HAP-1 (cell line): Measurements from ENCODE around the gene CYP4F2.
"Not testable (repeated sequence)": the region's sequence is repeated elsewhere in the genome, so short reads cannot be mapped to it uniquely, and the experiment has no call there.

ENCODE experiments used
- DNase-seq, 2 experiments: peaks; one replicate each; pipeline ENCODE4 v3.0.0-alpha.2; 2016 to 2020; ENCODE audit warnings: low spot score in 2 of 2
- H3K27me3 ChIP-seq: fragments of 250-450 bp; sonication (Bioruptor Pico); 2 replicates; pipeline ENCODE4 v1.5.1; 2020; ENCODE audit warnings: low read depth, mild to moderate bottlenecking, moderate library complexity
- H3K36me3 ChIP-seq: fragments of 250-450 bp; sonication (Bioruptor Pico); replicated peaks from 2 replicates; pipeline ENCODE4 v1.5.1; 2020; ENCODE audit warnings: mild to moderate bottlenecking
- H3K4me1 ChIP-seq: fragments of 250-450 bp; sonication (Bioruptor Pico); 2 replicates; pipeline ENCODE4 v1.5.1; 2020; ENCODE audit warnings: mild to moderate bottlenecking
- H3K4me3 ChIP-seq: fragments of 250-450 bp; sonication (Bioruptor Pico); 2 replicates; pipeline ENCODE4 v1.5.1; 2020; ENCODE audit warnings: mild to moderate bottlenecking, moderate library complexity
- H3K9me3 ChIP-seq: fragments of 250-450 bp; sonication (Bioruptor Pico); 2 replicates; pipeline ENCODE4 v1.5.1; 2020; ENCODE audit warnings: mild to moderate bottlenecking, moderate library complexity
- in situ Hi-C: fragments of 300-500 bp; cut with MboI; formaldehyde crosslinking; loops from 3 replicates; pipeline ENCODE4 v1.14.3; 2020; ENCODE audit warnings: low sequenced_read_pairs, inconsistent platforms, mixed read lengths

CYP4F2 gene, protein sequence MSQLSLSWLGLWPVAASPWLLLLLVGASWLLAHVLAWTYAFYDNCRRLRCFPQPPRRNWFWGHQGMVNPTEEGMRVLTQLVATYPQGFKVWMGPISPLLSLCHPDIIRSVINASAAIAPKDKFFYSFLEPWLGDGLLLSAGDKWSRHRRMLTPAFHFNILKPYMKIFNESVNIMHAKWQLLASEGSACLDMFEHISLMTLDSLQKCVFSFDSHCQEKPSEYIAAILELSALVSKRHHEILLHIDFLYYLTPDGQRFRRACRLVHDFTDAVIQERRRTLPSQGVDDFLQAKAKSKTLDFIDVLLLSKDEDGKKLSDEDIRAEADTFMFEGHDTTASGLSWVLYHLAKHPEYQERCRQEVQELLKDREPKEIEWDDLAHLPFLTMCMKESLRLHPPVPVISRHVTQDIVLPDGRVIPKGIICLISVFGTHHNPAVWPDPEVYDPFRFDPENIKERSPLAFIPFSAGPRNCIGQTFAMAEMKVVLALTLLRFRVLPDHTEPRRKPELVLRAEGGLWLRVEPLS

DNA sequence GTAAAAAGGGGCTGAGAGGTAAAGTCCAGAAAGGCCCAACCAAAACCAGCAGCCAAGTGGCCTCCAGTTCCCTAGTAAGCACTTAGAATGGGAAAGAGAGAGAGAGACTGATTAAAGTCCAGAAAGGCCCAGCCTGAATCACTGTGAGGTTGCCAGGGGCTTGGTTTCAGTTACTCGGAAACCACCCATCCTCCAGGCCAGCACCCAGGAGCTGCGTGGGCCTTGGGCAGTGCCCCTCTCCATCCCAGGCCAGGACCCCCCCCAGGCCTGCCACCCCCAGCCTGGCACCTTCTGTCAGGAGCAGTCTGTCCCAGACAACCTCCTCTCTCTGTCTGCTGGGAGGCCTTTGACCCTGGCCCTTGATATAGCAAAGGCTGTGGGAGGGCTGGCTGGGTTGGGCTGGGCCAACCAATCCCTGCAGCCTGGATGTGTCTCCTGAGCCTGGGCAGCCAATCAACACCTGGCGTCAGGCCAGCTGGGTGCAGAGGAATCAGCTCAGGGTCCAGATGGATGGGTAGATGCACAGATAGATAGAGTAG lies at the start of gene CYP4F2:
Gene CYP4F2 (minus strand): TSS at position 337 of the 539 bp plus-strand sequence. CDS start 463 bp downstream, outside the sequence.
- H3K9me3 ChIP-seq, result no peaks in the 10 kb centered on the region

DNA sequence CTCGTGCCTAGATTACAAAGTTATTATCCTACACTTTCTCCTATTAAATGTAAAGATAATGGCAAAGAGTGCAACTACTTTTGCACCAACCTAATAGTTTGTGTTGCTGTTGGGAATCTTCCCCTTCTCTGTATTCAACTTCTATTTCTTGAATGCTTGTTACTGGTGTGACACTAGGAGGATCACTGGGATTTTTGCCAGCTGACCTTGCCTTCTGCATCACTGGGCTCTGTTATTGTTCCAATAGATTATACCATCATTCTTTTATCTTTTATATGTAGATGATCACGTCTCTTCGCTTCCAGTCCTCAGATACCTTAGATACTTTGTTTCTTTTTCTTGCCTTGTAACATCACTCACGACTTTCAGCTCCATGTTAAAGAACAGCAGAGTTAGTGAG lies 47.4 kb upstream of the CYP4F2 start:
- H3K27me3 ChIP-seq, result no peaks in the 10 kb centered on the region
- H3K4me1 ChIP-seq, result no peaks in the 10 kb centered on the region
- no peaks in the 10 kb centered on the region for H3K36me3 ChIP-seq
- H3K9me3 ChIP-seq, result no peaks in the 10 kb centered on the region; the same call in 1 of the 2 replicates
- in situ Hi-C loops, result no loop called here
- no peak for DNase-seq
- no peak overlapping the region for H3K4me3 ChIP-seq

More for the DNA sequence above, at the start of gene CYP4F2:
- in situ Hi-C loops, result no loop called here
- H3K4me3 ChIP-seq, result no peak within 1 kb of the TSS
- no peak for DNase-seq
- no peaks in the 10 kb centered on the region for H3K27me3 ChIP-seq
- H3K4me1 ChIP-seq, result no peaks in the 10 kb centered on the region
- H3K36me3 ChIP-seq, result no peaks in the 10 kb centered on the region

- DNase-seq, result no peak
- in situ Hi-C loops, result no loop called here
- no peaks in the 10 kb centered on the region for H3K27me3 ChIP-seq
- no peaks in the 10 kb centered on the region for H3K4me1 ChIP-seq
- no peaks in the 10 kb centered on the region; the same call in 1 of the 2 replicates for H3K9me3 ChIP-seq
- H3K36me3 ChIP-seq, result no peaks in the 10 kb centered on the region
- H3K4me3 ChIP-seq, result no peak overlapping the region
These were observed 46.5 kb upstream of the CYP4F2 start for GRCh38 chr19:15944401-15944800.

DNA sequence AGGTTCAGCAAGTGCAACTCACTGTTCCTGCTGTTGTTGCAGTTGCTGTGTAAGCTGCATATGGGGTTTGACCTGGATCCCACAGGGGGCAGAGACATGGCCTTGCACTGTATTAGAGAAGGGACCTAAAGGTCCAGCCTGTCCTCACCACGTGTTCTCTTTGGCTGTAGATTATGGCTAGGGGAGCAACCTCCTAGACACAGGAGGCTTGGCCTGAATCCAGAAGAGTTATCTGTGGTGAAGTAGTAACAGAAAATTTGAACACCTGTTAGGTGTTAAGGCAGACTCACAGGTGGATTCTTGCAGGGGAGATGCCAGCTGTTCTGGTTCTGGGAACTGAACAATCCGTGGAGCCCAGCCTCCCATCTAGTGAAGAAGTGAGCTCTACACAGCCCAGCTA lies 39.9 kb upstream of the CYP4F2 start:
- Histone ChIP-seq H3K4me1 (no peaks in the 10 kb centered on the region), H3K27me3 (no peaks in the 10 kb centered on the region), H3K9me3 (no peaks in the 10 kb centered on the region), H3K4me3 (no peak overlapping the region), H3K36me3 (no peaks in the 10 kb centered on the region)
- no peak for DNase-seq
- in situ Hi-C loops, result no loop called here

DNA sequence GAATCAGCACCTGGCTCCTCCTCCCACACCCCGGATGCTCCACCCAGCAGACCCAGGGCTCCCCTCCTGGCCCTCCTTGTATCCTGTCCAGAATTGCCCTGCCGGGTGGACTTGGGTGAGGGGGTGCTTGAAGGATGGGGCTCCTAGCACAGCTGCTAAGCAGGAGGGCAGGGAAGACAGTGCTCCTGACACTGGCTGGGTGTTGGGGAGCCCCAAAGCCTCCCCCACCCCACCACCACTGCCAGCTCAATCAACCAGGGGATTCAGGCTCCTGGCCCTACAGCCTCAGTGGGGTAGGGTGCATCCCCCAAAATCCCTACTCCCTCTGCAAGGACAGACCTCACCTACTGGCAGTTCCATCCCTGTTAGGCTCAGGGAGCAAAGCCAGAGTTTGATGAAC lies 39.1 kb upstream of the CYP4F2 start:
- no peaks in the 10 kb centered on the region for H3K36me3 ChIP-seq
- H3K27me3 ChIP-seq, result no peaks in the 10 kb centered on the region
- in situ Hi-C loops, result no loop called here
- H3K9me3 ChIP-seq, result no peaks in the 10 kb centered on the region
- no peak for DNase-seq
- no peaks in the 10 kb centered on the region for H3K4me1 ChIP-seq
- H3K4me3 ChIP-seq, result no peak overlapping the region

DNA sequence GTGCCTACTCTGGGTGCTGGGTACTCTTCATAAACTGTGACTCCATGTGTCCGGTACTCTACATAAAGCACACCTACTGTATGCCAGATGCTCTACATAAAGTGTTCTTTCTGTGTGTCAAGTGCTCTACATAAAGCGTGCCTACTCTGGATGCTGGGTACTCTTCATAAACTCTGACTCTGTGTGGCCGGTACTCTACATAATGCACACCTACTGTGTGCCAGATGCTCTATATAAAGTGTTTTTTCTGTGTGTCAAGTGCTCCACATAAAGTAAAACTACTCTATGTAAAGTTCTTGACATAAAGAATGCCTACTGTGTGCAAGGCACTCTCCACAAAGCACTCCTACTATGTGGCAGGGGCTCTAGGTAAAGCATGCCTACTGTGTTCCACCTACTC lies 38.3 kb upstream of the CYP4F2 start:
- no peak for DNase-seq
- in situ Hi-C loops, result no loop called here
- H3K27me3 ChIP-seq, result no peaks in the 10 kb centered on the region
- H3K4me1 ChIP-seq, result no peaks in the 10 kb centered on the region
- H3K36me3 ChIP-seq, result no peaks in the 10 kb centered on the region
- H3K4me3 ChIP-seq, result no peak overlapping the region
- no peaks in the 10 kb centered on the region for H3K9me3 ChIP-seq

- no peak for DNase-seq
- in situ Hi-C loops, result no loop called here
- no peaks in the 10 kb centered on the region for H3K4me1 ChIP-seq
- no peak overlapping the region for H3K4me3 ChIP-seq
- H3K27me3 ChIP-seq, result no peaks in the 10 kb centered on the region
- H3K9me3 ChIP-seq, result no peaks in the 10 kb centered on the region
- no peaks in the 10 kb centered on the region for H3K36me3 ChIP-seq
These were observed 37.4 kb upstream of the CYP4F2 start for GRCh38 chr19:15935167-15935702.

DNA sequence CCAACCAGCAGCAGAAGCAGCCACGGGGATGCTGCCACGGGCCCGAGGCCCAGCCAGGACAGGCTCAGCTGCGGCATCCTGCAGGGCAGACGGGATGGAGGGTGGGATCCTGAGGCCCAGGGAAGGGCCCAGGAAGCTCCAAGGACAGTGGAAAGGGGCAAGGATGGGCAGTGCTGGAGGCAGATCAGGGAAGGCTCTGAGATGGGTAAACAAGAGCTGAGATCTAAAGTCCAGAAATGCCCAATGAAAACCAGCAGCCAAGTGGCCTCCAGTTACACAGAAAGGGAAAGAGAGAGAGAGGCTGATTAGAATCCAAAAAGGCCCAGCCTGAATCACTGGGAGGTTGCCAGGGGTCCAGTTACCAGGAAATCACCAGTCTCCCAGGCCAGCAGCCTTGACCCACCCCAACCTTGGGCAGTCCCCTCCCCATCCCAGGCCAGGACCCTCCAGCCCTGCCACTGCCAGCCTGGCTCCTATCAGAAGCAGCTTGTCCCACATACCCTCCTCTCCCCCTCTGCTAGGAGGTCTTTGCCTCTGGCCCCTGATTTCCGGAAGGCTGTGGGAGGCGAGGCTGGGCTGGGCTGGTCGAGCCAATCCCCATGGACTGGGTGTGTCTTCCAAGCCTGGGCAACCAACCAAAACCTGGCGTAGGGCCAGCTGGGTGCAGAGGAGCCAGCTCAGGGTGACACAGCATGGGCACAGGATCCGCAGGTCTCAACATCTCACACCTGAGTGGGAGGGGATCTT lies 36.6 kb upstream of the CYP4F2 start, which contains the start of gene CYP4F11:
Gene CYP4F11 (minus strand): TSS at position 198 of the 747 bp plus-strand sequence. CDS start 121 bp downstream, at position 77.
- DNase-seq, result peak in 1 of 2 experiments; percentile 17
- Histone ChIP-seq H3K9me3 (no peaks in the 10 kb centered on the region), H3K4me1 (no peaks in the 10 kb centered on the region), H3K27me3 (no peaks in the 10 kb centered on the region), H3K4me3 (no peak within 1 kb of the TSS), H3K36me3 (no peaks in the 10 kb centered on the region)
- in situ Hi-C loops, result no loop called here

GRCh38 chr19:15933761-15934331 lies 36.0 kb upstream of the CYP4F2 start:
- H3K4me3 ChIP-seq, DNase-seq, H3K4me1 ChIP-seq, in situ Hi-C loops, H3K36me3 ChIP-seq, H3K27me3 ChIP-seq, H3K9me3 ChIP-seq: not testable (repeated sequence)

DNA sequence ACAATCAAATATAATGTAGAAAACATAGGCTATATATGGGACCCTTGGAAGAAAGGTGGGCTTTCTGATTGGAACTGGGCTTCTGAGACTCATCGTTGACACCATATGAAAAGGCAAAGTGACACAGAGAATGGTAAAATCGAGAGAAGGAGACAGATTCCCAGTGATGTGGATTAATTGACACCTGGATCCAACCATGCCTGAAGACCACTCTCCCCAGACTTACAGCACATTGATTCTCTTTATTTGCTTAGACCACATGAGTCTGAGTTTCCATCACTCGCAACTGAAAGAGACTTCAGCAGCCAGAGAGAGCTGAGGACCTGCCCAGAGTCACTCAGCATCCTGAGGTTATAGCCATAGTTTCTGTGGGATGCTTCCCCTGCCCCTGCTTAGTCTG lies 30.4 kb upstream of the CYP4F2 start:
- Histone ChIP-seq H3K27me3 (no peaks in the 10 kb centered on the region), H3K4me1 (no peaks in the 10 kb centered on the region), H3K9me3 (no peaks in the 10 kb centered on the region), H3K4me3 (no peak overlapping the region), H3K36me3 (no peaks in the 10 kb centered on the region)
- in situ Hi-C loops, result no loop called here
- DNase-seq, result no peak

DNA sequence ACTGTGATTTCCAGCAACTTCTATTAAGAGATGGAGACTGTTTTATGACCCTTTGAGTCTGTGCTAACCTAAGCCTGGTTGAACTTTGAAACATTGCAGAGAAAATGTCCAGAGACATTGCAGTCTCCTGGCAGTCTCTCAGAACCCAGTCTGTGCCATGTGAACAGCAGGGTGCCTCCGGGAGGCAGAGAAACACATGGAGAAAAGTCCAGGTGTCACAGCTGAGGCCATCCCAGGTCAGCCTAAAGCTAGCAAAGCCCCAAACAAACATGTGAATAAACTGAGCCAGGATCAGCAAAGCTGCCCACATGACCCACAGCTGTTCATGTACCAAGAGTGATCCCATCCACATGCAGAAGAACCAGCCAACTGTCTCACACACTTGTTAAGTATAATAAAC lies 28.6 kb upstream of the CYP4F2 start:
- H3K9me3 ChIP-seq, result no peaks in the 10 kb centered on the region
- no peaks in the 10 kb centered on the region for H3K36me3 ChIP-seq
- in situ Hi-C loops, result no loop called here
- no peak overlapping the region for H3K4me3 ChIP-seq
- H3K4me1 ChIP-seq, result no peaks in the 10 kb centered on the region
- no peak for DNase-seq
- no peaks in the 10 kb centered on the region for H3K27me3 ChIP-seq

DNA sequence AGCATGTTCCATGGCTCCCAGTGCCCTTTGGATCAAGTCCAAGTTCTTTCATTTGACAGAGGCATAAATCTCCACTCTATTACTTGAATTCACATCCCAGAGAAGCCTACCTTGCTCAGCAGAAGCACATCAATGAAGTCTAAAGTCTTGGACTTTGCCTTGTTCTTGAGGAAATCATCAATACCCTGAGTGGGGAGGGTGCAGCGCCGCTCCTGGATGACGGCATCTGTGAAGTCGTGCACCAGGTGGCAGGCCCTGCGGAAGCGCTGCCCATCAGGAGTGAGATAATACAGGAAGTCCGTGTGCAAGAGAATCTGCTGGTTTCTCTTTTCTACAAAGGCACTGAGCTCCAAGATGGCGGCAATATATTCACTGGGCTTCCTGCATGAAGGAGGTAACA lies 25.8 kb upstream of the CYP4F2 start:
- H3K4me3 ChIP-seq, result no peak overlapping the region
- H3K9me3 ChIP-seq, result no peaks in the 10 kb centered on the region
- DNase-seq, result no peak
- no peaks in the 10 kb centered on the region for H3K4me1 ChIP-seq
- no peaks in the 10 kb centered on the region for H3K27me3 ChIP-seq
- in situ Hi-C loops, result no loop called here
- no peaks in the 10 kb centered on the region for H3K36me3 ChIP-seq

GRCh38 chr19:15922021-15922420 lies 24.1 kb upstream of the CYP4F2 start:
- in situ Hi-C loops, result no loop called here
- no peaks in the 10 kb centered on the region for H3K4me1 ChIP-seq
- no peaks in the 10 kb centered on the region for H3K9me3 ChIP-seq
- no peaks in the 10 kb centered on the region for H3K36me3 ChIP-seq
- H3K4me3 ChIP-seq, result no peak overlapping the region
- no peak for DNase-seq
- H3K27me3 ChIP-seq, result no peaks in the 10 kb centered on the region
